Thoracic aorta (tissue), 2 donors: Measurements from ENCODE around the gene CORO7. TPM values are rescaled to one million over a fixed set of nuclear protein-coding genes. Genes with fewer than 3 reads are reported as not detected.
A peak's percentile ranks its signal among the peaks of the same experiment; 100 is the strongest.

ENCODE experiments used
- ATAC-seq: fragments of 150-250 bp; one replicate; pipeline ENCODE4 v1.8.0; 2017; ENCODE audit warnings: low read depth; ENCODE audit not compliant: insufficient number of reproducible peaks, low FRiP score
- DNase-seq: peaks from one replicate; pipeline ENCODE4 v3.0.0-alpha.2; 2020; ENCODE audit warnings: low spot score
- H3K27ac ChIP-seq, 2 donors: fragments of 200-600 bp; sonication (generic); 1 replicate in 1 of 2; 2 replicates in 1 of 2; pipeline ENCODE4 v1.5.1; 2016; ENCODE audit warnings: mild to moderate bottlenecking in 2 of 2, moderate library complexity in 2 of 2
- H3K27me3 ChIP-seq: fragments of 200-600 bp; sonication (generic); replicated peaks from 2 replicates; pipeline ENCODE4 v1.6.0; 2016; ENCODE audit warnings: mild to moderate bottlenecking; ENCODE audit not compliant: insufficient read depth
- H3K36me3 ChIP-seq: fragments of 200-600 bp; sonication (generic); one replicate; pipeline ENCODE4 v1.5.1; 2016
- H3K4me1 ChIP-seq, 2 donors: fragments of 200-600 bp; sonication (generic); 1 replicate in 1 of 2; 2 replicates in 1 of 2; pipeline versions ENCODE4 v1.5.1 to v1.6.0; 2016; ENCODE audit warnings: low read depth in 2 of 2, mild to moderate bottlenecking in 1 of 2; ENCODE audit not compliant: control insufficient read depth in 1 of 2
- H3K4me3 ChIP-seq: fragments of 200-600 bp; sonication (generic); 2 replicates; pipeline ENCODE4 v1.5.1; 2016; ENCODE audit warnings: mild to moderate bottlenecking
- H3K9me3 ChIP-seq: fragments of 200-600 bp; sonication (generic); 2 replicates; pipeline ENCODE4 v1.5.1; 2016
- CTCF ChIP-seq: fragments of 200-600 bp; sonication (generic); IDR thresholded peaks from one replicate; pipeline ENCODE4 v1.5.1; 2019; ENCODE audit warnings: antibody characterized with exemption
- total RNA-seq, 2 donors: library from RNA; depleted of rRNA; stranded (reverse); fragments of >200 nt; gene quantifications; one replicate each; pipeline versions ENCODE4 v1.1.0 to v1.2.3, GENCODE V29; 2016

Gene CORO7
- total RNA-seq, 2 donors from 2014 or later, result 71.1 to 79.1 TPM

- Histone ChIP-seq H3K9me3 (no peaks in the 10 kb centered on the region), H3K4me3 (peak overlapping the region; percentile 85), H3K27me3 (no peaks in the 10 kb centered on the region), H3K27ac (peak overlapping the region; percentile 99), H3K36me3 (peaks cover 8% of the 10 kb centered on the region), H3K4me1 (peaks cover 52 to 71% of the 10 kb centered on the region in 2 donors)
- ATAC-seq (peak; percentile 29), DNase-seq (peak; percentile 79)
- no peak for TF ChIP-seq CTCF
Observed at GRCh38 chr16:4376126-4376892, 40.1 kb downstream of the CORO7 start.

DNA sequence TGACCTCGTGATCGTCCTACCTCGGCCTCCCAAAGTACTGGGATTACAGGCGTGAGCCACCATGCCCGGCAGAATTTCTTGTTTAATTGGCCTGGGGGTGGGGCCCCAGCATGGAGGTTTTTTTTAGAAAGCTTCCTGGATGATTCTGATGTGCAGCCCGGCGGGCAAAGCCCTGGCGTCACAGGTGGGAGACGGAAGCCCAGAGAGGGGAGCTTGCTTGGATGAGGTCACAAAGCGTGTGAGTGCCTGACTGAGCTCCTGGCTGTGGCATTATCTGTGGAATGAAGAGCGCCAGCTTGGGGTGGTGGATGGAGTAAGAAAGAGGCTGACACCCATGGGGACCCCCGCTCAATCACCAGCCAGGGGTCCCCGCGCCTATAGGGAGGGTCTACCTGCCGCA lies 40.7 kb downstream of the CORO7 start:
- peak overlapping the region; percentile 85 for H3K4me3 ChIP-seq
- peak overlapping the region; percentile 99 for H3K27ac ChIP-seq
- ATAC-seq (no peak), DNase-seq (no peak)
- H3K9me3 ChIP-seq, result no peaks in the 10 kb centered on the region
- H3K27me3 ChIP-seq, result no peaks in the 10 kb centered on the region
- peaks cover 4% of the 10 kb centered on the region for H3K36me3 ChIP-seq
- peaks cover 53 to 71% of the 10 kb centered on the region in 2 donors for H3K4me1 ChIP-seq
- TF ChIP-seq CTCF, result no peak

DNA sequence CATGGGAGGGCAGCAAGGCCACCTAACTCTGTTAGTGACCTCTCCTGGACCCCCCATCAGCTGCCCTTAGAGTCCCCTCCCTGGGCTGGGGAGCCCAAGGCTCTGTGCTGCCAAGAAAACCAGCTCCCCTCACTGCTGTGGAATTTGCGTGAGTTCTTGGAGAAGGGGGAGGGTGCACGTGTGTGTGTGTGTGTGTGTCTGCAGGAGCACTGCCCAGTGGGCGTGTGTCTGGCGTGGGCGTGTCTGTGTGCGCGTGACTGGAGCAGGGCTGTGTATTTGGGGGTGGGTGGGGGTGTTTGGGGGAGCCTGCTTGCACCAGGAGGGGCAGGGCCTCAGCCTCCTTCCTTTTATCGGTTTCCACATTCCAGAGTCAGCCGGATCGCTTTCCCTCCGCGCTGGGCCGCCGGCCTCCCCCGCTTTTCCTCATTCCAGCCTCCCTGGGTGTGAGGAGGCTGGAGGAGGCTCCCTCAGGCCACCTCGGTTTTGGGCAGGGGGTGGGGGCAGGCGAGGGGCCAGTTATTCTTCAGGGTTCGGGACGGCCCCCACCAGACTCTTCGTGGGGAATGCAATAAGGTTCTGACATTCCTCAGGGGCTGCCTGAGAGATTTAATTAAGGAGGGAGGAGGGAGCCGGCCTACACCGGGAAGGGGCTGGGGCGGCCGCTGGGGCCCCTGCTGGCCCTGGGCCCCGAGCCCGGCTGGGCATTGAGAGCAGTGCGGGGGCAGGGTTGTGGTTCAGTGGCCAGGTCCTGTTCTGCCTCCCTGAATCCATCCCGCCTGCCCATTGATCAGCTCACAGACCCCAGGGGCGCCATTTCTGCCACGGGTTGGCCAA lies 42.3 kb downstream of the CORO7 start:
- no peak for TF ChIP-seq CTCF
- peaks cover 3% of the 10 kb centered on the region for H3K36me3 ChIP-seq
- ATAC-seq (peak; percentile 13), DNase-seq (peak; percentile 64)
- H3K9me3 ChIP-seq, result no peaks in the 10 kb centered on the region
- H3K4me3 ChIP-seq, result peak overlapping the region; percentile 85
- H3K27me3 ChIP-seq, result no peaks in the 10 kb centered on the region
- H3K27ac ChIP-seq, result peak overlapping the region; percentile 99
- peaks cover 56 to 71% of the 10 kb centered on the region in 2 donors for H3K4me1 ChIP-seq

DNA sequence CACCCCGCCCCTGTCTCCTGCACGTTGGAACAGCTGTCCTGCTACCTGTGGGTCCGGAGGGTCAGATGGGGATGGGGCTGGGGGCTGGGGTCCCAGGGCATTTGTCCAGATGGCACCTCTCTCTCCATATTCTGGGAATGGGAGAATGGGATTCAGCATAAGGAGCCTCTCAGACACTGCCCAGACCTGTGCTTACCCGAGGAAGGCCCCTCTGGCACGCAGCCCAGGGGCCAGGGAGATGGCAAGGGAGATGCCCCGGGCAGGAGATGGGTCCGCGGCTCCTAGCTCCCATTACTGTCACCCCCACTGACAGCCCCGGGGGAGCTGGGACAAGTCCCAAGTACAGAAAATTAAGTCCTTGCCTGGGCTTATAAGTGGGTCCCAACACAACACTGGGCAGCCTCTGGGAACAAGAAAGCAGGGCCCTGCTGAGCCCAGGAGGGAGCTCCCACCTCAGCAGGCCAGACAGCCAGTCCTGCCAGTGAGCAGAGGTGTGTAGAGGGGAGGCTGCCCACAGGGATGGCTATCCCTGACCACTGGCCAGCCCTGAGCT lies 43.0 kb downstream of the CORO7 start:
- Histone ChIP-seq H3K9me3 (no peaks in the 10 kb centered on the region), H3K27me3 (no peaks in the 10 kb centered on the region), H3K4me3 (peak overlapping the region; percentile 85), H3K4me1 (peaks cover 55 to 71% of the 10 kb centered on the region in 2 donors), H3K27ac (peak overlapping the region; percentile 99), H3K36me3 (no peaks in the 10 kb centered on the region)
- DNase-seq (no peak), ATAC-seq (no peak)
- TF ChIP-seq CTCF, result no peak
